A549 (cell line): ENCODE data around the gene MLPH. TPM values are rescaled to one million over a fixed set of nuclear protein-coding genes. Genes with fewer than 3 reads are reported as not detected.

Experiments used
- ATAC-seq, 2 experiments: fragments of 200-7000 bp in 1 of 2; fragments of >200 bp in 1 of 2; cut with Nextera tagmentation in 1 of 2; cut with Tn5 transposase in 1 of 2; 3 replicates each; pipeline versions ENCODE4 v1.8.0 to v1.9.1; 2018 to 2020; ENCODE audit warnings: mild to moderate bottlenecking in 1 of 2, moderate library complexity in 1 of 2
- CTCF ChIA-PET: fragments of 300-600 bp; sonication (Branson Sonifier 250); formaldehyde crosslinking; extraction: SDS; loops from one replicate; lab custom pipeline; 2021; ENCODE audit warnings: antibody characterized with exemption, inconsistent platforms; lab: Yijun Ruan, JAX
- POLR2A ChIA-PET: fragments of 350-600 bp; formaldehyde crosslinking; extraction: SDS; loops from one replicate; lab custom pipeline; 2021; ENCODE audit warnings: antibody characterized with exemption, inconsistent platforms; lab: Yijun Ruan, JAX
- DNase-seq, 2 experiments: peaks; one replicate each; pipeline versions ENCODE4 v3.0.0 to v3.0.0-alpha.2; 2011 to 2016; ENCODE audit warnings: low read depth in 1 of 2, low spot score in 1 of 2
- FAIRE-seq: peaks from 2 replicates; lab custom pipeline; 2011; peaks lifted over from hg19 to GRCh38; lab: Jason Lieb, UNC
- H3K27ac ChIP-seq, 2 experiments: fragments of >200 bp; sonication (Bioruptor Twin); formaldehyde crosslinking; 3 replicates each; pipeline ENCODE4 v1.5.1; 2016 to 2017
- H3K4me1 ChIP-seq: fragments of >200 bp; sonication (Bioruptor Twin); formaldehyde crosslinking; 3 replicates; pipeline ENCODE4 v1.6.1; 2016
- H3K4me2 ChIP-seq: fragments of >200 bp; sonication (Bioruptor Twin); formaldehyde crosslinking; 3 replicates; pipeline ENCODE4 v1.6.1; 2016
- H3K4me3 ChIP-seq: fragments of >200 bp; sonication (Bioruptor Twin); formaldehyde crosslinking; 3 replicates; pipeline ENCODE4 v1.5.1; 2016
- H3K9me3 ChIP-seq: fragments of >200 bp; sonication (Bioruptor Twin); formaldehyde crosslinking; 3 replicates; pipeline ENCODE4 v1.6.1; 2016
- BCL3 ChIP-seq: fragments of >200 bp; sonication (Bioruptor Twin); formaldehyde crosslinking; IDR thresholded peaks from 3 replicates; pipeline ENCODE4 v1.6.1; 2016
- BHLHE40 ChIP-seq: IDR thresholded peaks from 2 replicates; pipeline ENCODE4 v1.6.1; 2012; ENCODE audit warnings: low read depth, low read length, inconsistent platforms
- CBX8 ChIP-seq: fragments of 200-600 bp; sonication (generic); IDR thresholded peaks from 2 replicates; pipeline ENCODE4 v1.6.1; 2016
- CEBPB ChIP-seq, 2 experiments: fragments of >200 bp in 1 of 2; sonication (Bioruptor Twin) in 1 of 2; formaldehyde crosslinking in 1 of 2; IDR thresholded peaks; 2 replicates each; pipeline ENCODE4 v1.6.1; 2012 to 2016
- CHD4 ChIP-seq: fragments of 200-600 bp; sonication (generic); IDR thresholded peaks from 2 replicates; pipeline ENCODE4 v1.6.1; 2016; ENCODE audit warnings: antibody characterized with exemption, mild to moderate bottlenecking, borderline replicate concordance
- E2F6 ChIP-seq: IDR thresholded peaks from 2 replicates; pipeline ENCODE4 v1.6.1; 2012; ENCODE audit warnings: low read depth, borderline replicate concordance
- EHF ChIP-seq: fragments of 250-450 bp; sonication (Bioruptor Pico); IDR thresholded peaks from 2 replicates; pipeline ENCODE4 v1.5.0; 2020; ENCODE audit warnings: mild to moderate bottlenecking
- EP300 ChIP-seq, 2 experiments: fragments of >200 bp; sonication (Bioruptor Twin); formaldehyde crosslinking; IDR thresholded peaks; 2 replicates in 1 of 2; 3 replicates in 1 of 2; pipeline ENCODE4 v1.6.1; 2016 to 2017
- FOSB ChIP-seq: fragments of 250-450 bp; sonication (Bioruptor Pico); IDR thresholded peaks from 2 replicates; pipeline ENCODE4 v1.5.0; 2020; ENCODE audit warnings: mild to moderate bottlenecking, moderate library complexity
- FOSL2 ChIP-seq, 2 experiments: fragments of 450-650 bp in 1 of 2; fragments of >200 bp in 1 of 2; sonication (Bioruptor Twin) in 1 of 2; formaldehyde crosslinking; IDR thresholded peaks; 2 replicates each; pipeline versions ENCODE4 v1.5.0 to v1.6.1; 2016 to 2020; ENCODE audit warnings: mild to moderate bottlenecking in 1 of 2, moderate library complexity in 1 of 2
- GATA3 ChIP-seq: IDR thresholded peaks from 2 replicates; pipeline ENCODE4 v1.6.1; 2012; ENCODE audit warnings: borderline replicate concordance
- HES2 ChIP-seq: fragments of >200 bp; sonication (Bioruptor Twin); formaldehyde crosslinking; IDR thresholded peaks from 2 replicates; pipeline ENCODE4 v1.6.1; 2016
- HEYL ChIP-seq: fragments of 250-450 bp; sonication (Bioruptor Pico); IDR thresholded peaks from 2 replicates; pipeline ENCODE4 v1.8.0; 2021; ENCODE audit warnings: mild to moderate bottlenecking, moderate library complexity
- HMGXB4 ChIP-seq: fragments of 250-450 bp; sonication (Bioruptor Pico); IDR thresholded peaks from 2 replicates; pipeline ENCODE4 v1.5.0; 2021; ENCODE audit warnings: mild to moderate bottlenecking, moderate library complexity, borderline replicate concordance
- HOXB13 ChIP-seq: fragments of 250-450 bp; sonication (Bioruptor Pico); IDR thresholded peaks from 2 replicates; pipeline ENCODE4 v1.5.0; 2020; ENCODE audit warnings: low read depth, mild to moderate bottlenecking, moderate library complexity
- HOXB5 ChIP-seq: fragments of 250-450 bp; sonication (Bioruptor Pico); IDR thresholded peaks from 2 replicates; pipeline ENCODE4 v1.5.0; 2020; ENCODE audit warnings: mild to moderate bottlenecking, moderate library complexity
- JUN ChIP-seq, 2 experiments: fragments of >200 bp; sonication (Bioruptor Twin); formaldehyde crosslinking; IDR thresholded peaks; 2 replicates in 1 of 2; 3 replicates in 1 of 2; pipeline ENCODE4 v1.6.1; 2016 to 2017
- KDM1A ChIP-seq: fragments of 200-600 bp; sonication (generic); IDR thresholded peaks from 2 replicates; pipeline ENCODE4 v1.6.1; 2016; ENCODE audit warnings: low read depth, mild to moderate bottlenecking
- MAFK ChIP-seq: fragments of 450-650 bp; IDR thresholded peaks from 2 replicates; pipeline ENCODE4 v1.6.1; 2014; ENCODE audit not compliant: partially characterized antibody
- MAZ ChIP-seq: fragments of 150-350 bp; IDR thresholded peaks from 2 replicates; pipeline ENCODE4 v1.6.1; 2014; ENCODE audit warnings: antibody characterized with exemption, low read depth, low read length, borderline replicate concordance
- NFE2L2 ChIP-seq: fragments of 150-350 bp; conservative IDR thresholded peaks from 2 replicates; pipeline ENCODE4 v1.6.1; 2014; ENCODE audit warnings: low read length
- PBX3 ChIP-seq: IDR thresholded peaks from 2 replicates; pipeline ENCODE4 v1.6.1; 2012
- POLR2AphosphoS2 ChIP-seq: conservative IDR thresholded peaks from 2 replicates; pipeline ENCODE4 v1.6.1; 2012; ENCODE audit warnings: low read length, improper control_type of control experiment, inconsistent platforms
- RARB ChIP-seq: fragments of 250-450 bp; sonication (Bioruptor Pico); IDR thresholded peaks from 2 replicates; pipeline ENCODE4 v1.8.0; 2021; ENCODE audit warnings: mild to moderate bottlenecking, moderate library complexity
- RCOR1 ChIP-seq: fragments of 150-350 bp; IDR thresholded peaks from 2 replicates; pipeline ENCODE4 v1.6.1; 2014; ENCODE audit warnings: antibody characterized with exemption, low read length, low read depth
- SMC3 ChIP-seq: fragments of >200 bp; sonication (Bioruptor Twin); formaldehyde crosslinking; IDR thresholded peaks from 3 replicates; pipeline ENCODE4 v1.6.1; 2018; ENCODE audit warnings: inconsistent platforms
- TFCP2L1 ChIP-seq: fragments of 250-450 bp; sonication (Bioruptor Pico); IDR thresholded peaks from 2 replicates; pipeline ENCODE4 v1.5.0; 2021; ENCODE audit warnings: mild to moderate bottlenecking
- TP53 ChIP-seq: fragments of 250-450 bp; sonication (Bioruptor Pico); IDR thresholded peaks from 2 replicates; pipeline ENCODE4 v1.5.0; 2021; ENCODE audit warnings: mild to moderate bottlenecking, moderate library complexity
- USF2 ChIP-seq: fragments of 450-650 bp; IDR thresholded peaks from 2 replicates; pipeline ENCODE4 v1.6.1; 2014; ENCODE audit warnings: antibody characterized with exemption
- ZNF302 ChIP-seq: fragments of 250-450 bp; sonication (Bioruptor Pico); IDR thresholded peaks from 2 replicates; pipeline ENCODE4 v1.9.0; 2021; ENCODE audit warnings: inconsistent platforms, mild to moderate bottlenecking, moderate library complexity
- ZSCAN20 ChIP-seq: fragments of 250-450 bp; sonication (Bioruptor Pico); IDR thresholded peaks from 2 replicates; pipeline ENCODE4 v1.8.0; 2022; ENCODE audit warnings: mild to moderate bottlenecking, moderate library complexity
- WGBS: methylation state at CpG from one replicate; pipeline ENCODE4 v1.1.6; 2017; ENCODE audit errors: missing lambda C conversion rate; 5-methylcytosine and 5-hydroxymethylcytosine counted together
- polyA plus RNA-seq, 4 experiments: library from polyadenylated mRNA; depleted of rRNA in 3 of 4; stranded (reverse); fragments of >200 nt; fragmentation: RNase III in 1 of 4; extraction: RNeasy Plus Mini Kit Qiagen cat#74134 plus additional on column Dnase treatment in 1 of 4; gene quantifications; 2 replicates in 3 of 4; 3 replicates in 1 of 4; pipeline ENCODE4 v1.2.3, GENCODE V29; 2011 to 2017

The MLPH gene
- polyA plus RNA-seq, 2 of the 4 experiments (the other 2 are of a cell fraction), result 218 to 350 TPM

- peak; percentile 90; the same call in 1 of the 3 replicates for TF ChIP-seq BCL3
- no peak for TF ChIP-seq KDM1A
- no peak for TF ChIP-seq TP53
- peak; percentile 61 for TF ChIP-seq HOXB13 (CRISPR knock-in tag)
- TF ChIP-seq HES2, result no peak
- TF ChIP-seq CEBPB (IDR thresholded peaks at IDR 0.05), result peak in 1 of 2 experiments; percentile 71; a peak in 2 of 4 replicates
- TF ChIP-seq E2F6, result no peak; the same call in 1 of the 2 replicates
- TF ChIP-seq FOSB (CRISPR knock-in tag), result peak; percentile 80; the same call in 1 of the 2 replicates
- TF ChIP-seq CBX8, result no peak
- TF ChIP-seq JUN (IDR thresholded peaks at IDR 0.05), result peak; percentile 99 to 100
- TF ChIP-seq BHLHE40, result no peak
- no peak for TF ChIP-seq SMC3
- no peak for TF ChIP-seq POLR2AphosphoS2
- TF ChIP-seq USF2, result no peak
Observed at GRCh38 chr2:237500681-237501424, 13.8 kb downstream of the MLPH start (continued).

- peak; percentile 85 for FAIRE-seq
- CTCF ChIA-PET, result interaction anchor here (0.7 to 7.2 kb wide), 11 partner anchors 8 to 408 kb away, joined by 3 to 62 read pairs (median 11); partner anchors contain the start of gene MLPH
- WGBS, result 12% methylated on average over 2 of the region's 2 CpGs
- peaks cover 94% of the 10 kb centered on the region for H3K4me1 ChIP-seq
- DNase-seq, result peak in 1 of 2 experiments; percentile 70
- H3K27ac ChIP-seq, result peak overlapping the region; percentile 97 to 98
- H3K4me2 ChIP-seq, result peak overlapping the region; percentile 72
- ATAC-seq, result peak; percentile 25 to 46
- H3K9me3 ChIP-seq, result no peaks in the 10 kb centered on the region
- peak overlapping the region; percentile 21; the same call in 1 of the 3 replicates for H3K4me3 ChIP-seq
- POLR2A ChIA-PET, result interaction anchor here (0.6 to 3.9 kb wide), 9 partner anchors 9 to 367 kb away, joined by 3 to 57 read pairs (median 4); partner anchors contain the start of gene MLPH
- TF ChIP-seq FOSL2 (IDR thresholded peaks at IDR 0.05), result no peak
- no peak for TF ChIP-seq FOSL2 (CRISPR knock-in tag; IDR thresholded peaks at IDR 0.05)
- TF ChIP-seq SMC3, result no peak
- TF ChIP-seq FOSB (CRISPR knock-in tag), result peak; percentile 56; the same call in 1 of the 2 replicates
- no peak for TF ChIP-seq PBX3
- TF ChIP-seq EP300 (IDR thresholded peaks at IDR 0.05), result no peak
- 0 out of 2 replicates have a peak, but pooled peaks have one; percentile 16 for TF ChIP-seq ZSCAN20
- TF ChIP-seq RARB, result no peak
- TF ChIP-seq RCOR1, result no peak
- TF ChIP-seq GATA3, result no peak
- TF ChIP-seq HOXB5 (CRISPR knock-in tag), result 0 out of 2 replicates have a peak, but pooled peaks have one; percentile 9
- no peak for TF ChIP-seq MAFK
- no peak for TF ChIP-seq MAZ
- 0 out of 2 replicates have a peak, but pooled peaks have one; percentile 21 for TF ChIP-seq ZNF302 (CRISPR knock-in tag)
- no peak for TF ChIP-seq CHD4
- TF ChIP-seq HEYL (CRISPR knock-in tag), result peak; percentile 55; the same call in 1 of the 2 replicates
- TF ChIP-seq USF2, result no peak
- no peak for TF ChIP-seq EHF
- TF ChIP-seq HMGXB4 (CRISPR knock-in tag), result no peak
- no peak for TF ChIP-seq TFCP2L1 (CRISPR knock-in tag)
- TF ChIP-seq HOXB13 (CRISPR knock-in tag), result 0 out of 2 replicates have a peak, but pooled peaks have one; percentile 46
- TF ChIP-seq NFE2L2, result no peak
Observed at GRCh38 chr2:237501892-237502513, 15.0 kb downstream of the MLPH start.
